WTC11 (cell line): ENCODE data around the gene KIAA0930. TPM values are rescaled to one million over a fixed set of nuclear protein-coding genes. Genes with fewer than 3 reads are reported as not detected.
"Not testable (repeated sequence)": the region's sequence is repeated elsewhere in the genome, so short reads cannot be mapped to it uniquely, and the experiment has no call there.

ENCODE experiments used
- ATAC-seq: fragments of 200-7000 bp; cut with Tn5 transposase; 2 replicates; pipeline ENCODE4 v1.10.0; 2021; ENCODE audit warnings: mild to moderate bottlenecking, moderate library complexity
- CTCF ChIA-PET: fragments of 300-600 bp; sonication (Branson Sonifier 250); formaldehyde crosslinking; loops from one replicate; lab custom pipeline; 2021; ENCODE audit warnings: antibody characterized with exemption; lab: Charles Lee
- POLR2A ChIA-PET: fragments of 350-600 bp; sonication (Branson Sonifier 250); formaldehyde crosslinking; loops from one replicate; lab custom pipeline; 2021; ENCODE audit warnings: antibody characterized with exemption; lab: Charles Lee
- DNase-seq: peaks from one replicate; pipeline ENCODE4 v3.0.0; 2021; ENCODE audit warnings: low spot score
- H3K27ac Mint-ChIP-seq: 2 replicates; pipeline ENCODE4 v1.8.0; 2021; ENCODE audit warnings: mixed read lengths
- H3K27me3 Mint-ChIP-seq: 2 replicates; pipeline ENCODE4 v1.8.0; 2021; ENCODE audit warnings: low read depth, mild to moderate bottlenecking, moderate library complexity, mixed read lengths
- H3K36me3 Mint-ChIP-seq: 2 replicates; pipeline ENCODE4 v1.8.0; 2021; ENCODE audit warnings: mixed read lengths
- H3K4me1 Mint-ChIP-seq: 2 replicates; pipeline ENCODE4 v1.8.0; 2022; ENCODE audit warnings: mixed read lengths
- H3K4me3 Mint-ChIP-seq: 2 replicates; pipeline ENCODE4 v1.8.0; 2021; ENCODE audit warnings: mild to moderate bottlenecking, moderate library complexity, mixed read lengths
- H3K9me3 Mint-ChIP-seq: 2 replicates; pipeline ENCODE4 v1.8.0; 2021; ENCODE audit warnings: mixed read lengths
- CREM ChIP-seq: sonication (generic); formaldehyde crosslinking; IDR thresholded peaks from 2 replicates; pipeline ENCODE4 v1.8.1; 2022; ENCODE audit warnings: mild to moderate bottlenecking, missing genetic modification reagents, moderate library complexity
- ELF4 ChIP-seq: sonication (generic); formaldehyde crosslinking; IDR thresholded peaks from 2 replicates; pipeline ENCODE4 v1.8.1; 2022; ENCODE audit warnings: low read depth, mild to moderate bottlenecking, moderate library complexity, missing genetic modification reagents
- FOXP1 ChIP-seq: sonication (generic); formaldehyde crosslinking; IDR thresholded peaks from 2 replicates; pipeline ENCODE4 v1.8.0; 2022; ENCODE audit warnings: missing genetic modification reagents, mild to moderate bottlenecking, moderate library complexity, borderline replicate concordance
- GABPB1 ChIP-seq: sonication (generic); formaldehyde crosslinking; IDR thresholded peaks from 2 replicates; pipeline ENCODE4 v1.8.1; 2023; ENCODE audit warnings: mild to moderate bottlenecking, missing genetic modification reagents
- GRHL2 ChIP-seq: fragments of 250-450 bp; sonication (Bioruptor Pico); IDR thresholded peaks from 2 replicates; pipeline ENCODE4 v1.8.0; 2022; ENCODE audit warnings: mild to moderate bottlenecking, moderate library complexity; ENCODE audit not compliant: insufficient replicate concordance, severe bottlenecking
- MYBL2 ChIP-seq: sonication (generic); formaldehyde crosslinking; IDR thresholded peaks from 2 replicates; pipeline ENCODE4 v1.8.1; 2023; ENCODE audit warnings: mild to moderate bottlenecking, moderate library complexity, missing genetic modification reagents
- NR1H2 ChIP-seq: sonication (generic); formaldehyde crosslinking; IDR thresholded peaks from 2 replicates; pipeline ENCODE4 v1.9.0; 2021; ENCODE audit warnings: mild to moderate bottlenecking, moderate library complexity, missing genetic modification reagents
- PREB ChIP-seq: sonication (generic); formaldehyde crosslinking; IDR thresholded peaks from 2 replicates; pipeline ENCODE4 v1.8.1; 2022; ENCODE audit warnings: mild to moderate bottlenecking, missing genetic modification reagents, moderate library complexity, borderline replicate concordance
- SMAD4 ChIP-seq: sonication (generic); formaldehyde crosslinking; IDR thresholded peaks from 2 replicates; pipeline ENCODE4 v1.8.0; 2022; ENCODE audit warnings: mild to moderate bottlenecking, missing genetic modification reagents
- ZNF416 ChIP-seq: fragments of 250-450 bp; sonication (Bioruptor Pico); IDR thresholded peaks from 2 replicates; pipeline ENCODE4 v1.9.0; 2021; ENCODE audit warnings: mild to moderate bottlenecking, inconsistent platforms
- ZNF423 ChIP-seq: fragments of 250-450 bp; sonication (Bioruptor Pico); IDR thresholded peaks from 2 replicates; pipeline ENCODE4 v2.1.2; 2022; ENCODE audit warnings: mild to moderate bottlenecking, moderate library complexity
- total RNA-seq: library from RNA; stranded (reverse); gene quantifications from 3 replicates; pipeline ENCODE4 v1.2.3, GENCODE V29; 2021
- TF ChIP-seq, protein P1 (sequence below): sonication (generic); formaldehyde crosslinking; IDR thresholded peaks from 2 replicates; pipeline ENCODE4 v1.8.1; 2023; ENCODE audit warnings: mild to moderate bottlenecking, moderate library complexity, missing genetic modification reagents
- TF ChIP-seq, protein P2 (sequence below): sonication (generic); formaldehyde crosslinking; IDR thresholded peaks from 2 replicates; pipeline ENCODE4 v1.8.0; 2022; ENCODE audit warnings: mild to moderate bottlenecking, missing genetic modification reagents
- TF ChIP-seq, protein P3 (sequence below): sonication (generic); formaldehyde crosslinking; IDR thresholded peaks from 2 replicates; pipeline ENCODE4 v1.8.1; 2022; ENCODE audit warnings: low read depth, mild to moderate bottlenecking, moderate library complexity, missing genetic modification reagents, borderline replicate concordance

KIAA0930 gene
- total RNA-seq, 1 experiment from 2014 or later = 62.1 TPM

DNA sequence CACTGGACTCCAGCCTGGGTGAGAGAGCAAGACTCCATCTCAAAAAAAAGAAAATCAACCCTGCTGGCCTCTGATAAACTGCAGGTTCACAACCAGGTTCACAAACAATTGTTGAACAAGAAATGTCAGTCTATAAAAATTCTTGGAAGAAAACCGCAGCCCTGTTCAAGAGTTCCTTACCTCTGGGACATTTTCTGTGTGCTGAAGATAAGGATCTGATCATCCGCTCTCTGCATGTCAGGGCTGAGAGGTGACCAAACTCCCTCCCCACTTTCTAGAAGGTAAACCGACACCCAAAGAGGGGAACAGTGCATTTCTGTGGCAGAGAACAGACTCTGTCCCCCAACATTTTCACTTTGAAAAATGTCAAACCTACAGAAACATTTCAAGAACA, 39.9 kb upstream of the KIAA0930 start (continued):
- no peak for TF ChIP-seq NR1H2 (CRISPR knock-in tag)
- TF ChIP-seq, protein P1, sequence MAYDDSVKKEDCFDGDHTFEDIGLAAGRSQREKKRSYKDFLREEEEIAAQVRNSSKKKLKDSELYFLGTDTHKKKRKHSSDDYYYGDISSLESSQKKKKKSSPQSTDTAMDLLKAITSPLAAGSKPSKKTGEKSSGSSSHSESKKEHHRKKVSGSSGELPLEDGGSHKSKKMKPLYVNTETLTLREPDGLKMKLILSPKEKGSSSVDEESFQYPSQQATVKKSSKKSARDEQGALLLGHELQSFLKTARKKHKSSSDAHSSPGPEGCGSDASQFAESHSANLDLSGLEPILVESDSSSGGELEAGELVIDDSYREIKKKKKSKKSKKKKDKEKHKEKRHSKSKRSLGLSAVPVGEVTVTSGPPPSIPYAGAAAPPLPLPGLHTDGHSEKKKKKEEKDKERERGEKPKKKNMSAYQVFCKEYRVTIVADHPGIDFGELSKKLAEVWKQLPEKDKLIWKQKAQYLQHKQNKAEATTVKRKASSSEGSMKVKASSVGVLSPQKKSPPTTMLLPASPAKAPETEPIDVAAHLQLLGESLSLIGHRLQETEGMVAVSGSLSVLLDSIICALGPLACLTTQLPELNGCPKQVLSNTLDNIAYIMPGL (CRISPR knock-in tag) = no peak
- TF ChIP-seq PREB = no peak
- TF ChIP-seq, all 79 proteins: peak for 0

GRCh38 chr22:45278125-45278524, 37.4 kb upstream of the KIAA0930 start:
- no peak for ATAC-seq
- no peaks in the 10 kb centered on the region for H3K4me1 Mint-ChIP-seq
- POLR2A ChIA-PET = interaction anchor here (0.6 kb wide), 1 partner anchor 289 kb away, joined by 3 read pairs; no protein-coding TSS in a partner anchor
- peaks cover 21% of the 10 kb centered on the region for H3K27me3 Mint-ChIP-seq
- TF ChIP-seq CREM (CRISPR knock-in tag) = no peak
- TF ChIP-seq MYBL2 (CRISPR knock-in tag) = no peak
- TF ChIP-seq GRHL2 (CRISPR knock-in tag) = no peak
- TF ChIP-seq, all 79 proteins: peak for 0
- Mint-ChIP-seq H3K4me3 (no peak overlapping the region), H3K36me3 (no peaks in the 10 kb centered on the region), H3K27ac (no peak overlapping the region), H3K9me3 (no peaks in the 10 kb centered on the region)
- no peak for DNase-seq
- CTCF ChIA-PET = no interaction called here

DNA sequence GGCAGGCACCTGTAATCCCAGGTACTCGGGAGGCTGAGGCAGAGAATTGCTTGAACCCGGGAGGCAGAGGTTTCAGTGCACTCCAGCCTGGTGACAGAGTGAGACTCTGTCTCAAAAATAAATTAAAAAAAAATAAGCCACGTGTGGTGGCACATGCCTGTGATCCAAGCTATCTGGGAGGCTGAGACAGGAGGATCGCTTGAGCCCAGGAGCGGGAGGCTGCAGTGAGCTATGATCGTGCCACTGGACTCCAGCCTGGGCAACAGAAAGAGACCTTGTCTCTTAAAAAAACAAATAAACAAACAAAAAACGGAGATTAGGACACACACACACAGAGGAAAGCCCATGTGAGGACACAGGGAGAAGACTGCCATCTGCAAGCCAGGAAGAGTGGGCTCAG, 37.0 kb upstream of the KIAA0930 start:
- CTCF ChIA-PET, DNase-seq, H3K4me1 Mint-ChIP-seq, H3K9me3 Mint-ChIP-seq, H3K4me3 Mint-ChIP-seq, H3K36me3 Mint-ChIP-seq, H3K27ac Mint-ChIP-seq, ATAC-seq: not testable (repeated sequence)
- POLR2A ChIA-PET = interaction anchor here (0.6 kb wide), 1 partner anchor 290 kb away, joined by 3 read pairs; no protein-coding TSS in a partner anchor
- H3K27me3 Mint-ChIP-seq = peaks cover 17% of the 10 kb centered on the region

DNA sequence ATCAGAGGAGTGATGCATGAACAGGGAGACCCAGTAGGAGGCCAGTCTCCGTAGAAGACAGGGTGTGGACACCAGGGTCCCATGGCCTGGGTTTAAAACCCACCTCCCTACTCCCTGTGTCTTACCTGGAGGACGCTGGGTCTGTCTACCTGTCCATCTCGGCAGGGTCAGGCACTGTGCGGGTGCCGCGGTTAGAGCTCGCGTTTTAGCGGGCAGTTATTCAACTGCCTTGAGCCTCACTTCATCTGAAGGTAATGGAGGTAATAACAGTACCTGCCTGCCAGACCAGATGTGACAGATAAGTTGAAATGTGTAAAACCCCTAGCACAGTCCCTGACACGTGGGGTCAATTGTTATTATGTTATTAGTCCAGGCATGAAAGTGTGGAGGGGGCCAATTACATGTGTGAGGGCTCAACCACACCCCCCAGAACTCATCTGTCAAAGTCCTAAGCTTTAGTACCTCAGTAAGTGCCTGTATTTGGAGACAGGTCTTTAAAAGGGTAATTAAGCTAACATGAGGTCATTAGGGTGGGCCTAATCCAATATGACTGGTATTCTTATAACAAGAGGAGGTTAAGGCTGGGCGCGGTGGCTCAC, 35.9 kb upstream of the KIAA0930 start:
- TF ChIP-seq, protein P2, sequence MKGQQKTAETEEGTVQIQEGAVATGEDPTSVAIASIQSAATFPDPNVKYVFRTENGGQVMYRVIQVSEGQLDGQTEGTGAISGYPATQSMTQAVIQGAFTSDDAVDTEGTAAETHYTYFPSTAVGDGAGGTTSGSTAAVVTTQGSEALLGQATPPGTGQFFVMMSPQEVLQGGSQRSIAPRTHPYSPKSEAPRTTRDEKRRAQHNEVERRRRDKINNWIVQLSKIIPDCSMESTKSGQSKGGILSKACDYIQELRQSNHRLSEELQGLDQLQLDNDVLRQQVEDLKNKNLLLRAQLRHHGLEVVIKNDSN = no peak
- no peak for TF ChIP-seq ZNF416 (CRISPR knock-in tag)
- H3K27ac Mint-ChIP-seq = no peak overlapping the region
- no peak overlapping the region for H3K4me3 Mint-ChIP-seq
- POLR2A ChIA-PET = no interaction called here
- peaks cover 7% of the 10 kb centered on the region for H3K27me3 Mint-ChIP-seq
- no peaks in the 10 kb centered on the region for H3K36me3 Mint-ChIP-seq
- H3K9me3 Mint-ChIP-seq = no peaks in the 10 kb centered on the region
- CTCF ChIA-PET = no interaction called here
- DNase-seq (no peak), ATAC-seq (no peak)
- H3K4me1 Mint-ChIP-seq = no peaks in the 10 kb centered on the region

- no peaks in the 10 kb centered on the region for H3K36me3 Mint-ChIP-seq
- TF ChIP-seq, protein P3, sequence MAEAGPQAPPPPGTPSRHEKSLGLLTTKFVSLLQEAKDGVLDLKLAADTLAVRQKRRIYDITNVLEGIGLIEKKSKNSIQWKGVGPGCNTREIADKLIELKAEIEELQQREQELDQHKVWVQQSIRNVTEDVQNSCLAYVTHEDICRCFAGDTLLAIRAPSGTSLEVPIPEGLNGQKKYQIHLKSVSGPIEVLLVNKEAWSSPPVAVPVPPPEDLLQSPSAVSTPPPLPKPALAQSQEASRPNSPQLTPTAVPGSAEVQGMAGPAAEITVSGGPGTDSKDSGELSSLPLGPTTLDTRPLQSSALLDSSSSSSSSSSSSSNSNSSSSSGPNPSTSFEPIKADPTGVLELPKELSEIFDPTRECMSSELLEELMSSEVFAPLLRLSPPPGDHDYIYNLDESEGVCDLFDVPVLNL = no peak
- no peak for TF ChIP-seq SMAD4 (CRISPR knock-in tag)
- TF ChIP-seq FOXP1 (CRISPR knock-in tag) = no peak
- 0 out of 2 replicates have a peak, but pooled peaks have one; percentile 30 for TF ChIP-seq GABPB1
- TF ChIP-seq ELF4 = no peak
- no peak for TF ChIP-seq ZNF423
- no peak for DNase-seq
- H3K27ac Mint-ChIP-seq = no peak overlapping the region
- H3K4me1 Mint-ChIP-seq = peaks cover 14% of the 10 kb centered on the region
- CTCF ChIA-PET = no interaction called here
- POLR2A ChIA-PET = interaction anchor here (0.7 kb wide), 1 partner anchor 44 kb away, joined by 4 read pairs; no protein-coding TSS in a partner anchor
- no peaks in the 10 kb centered on the region for H3K9me3 Mint-ChIP-seq
- ATAC-seq = no peak
- no peak overlapping the region for H3K4me3 Mint-ChIP-seq
- H3K27me3 Mint-ChIP-seq = peaks cover 18% of the 10 kb centered on the region
Observed at GRCh38 chr22:45273452-45274075, 32.9 kb upstream of the KIAA0930 start.
